H1 (cell line): ENCODE data around the gene DHPS. TPM values are rescaled to one million over a fixed set of nuclear protein-coding genes. Genes with fewer than 3 reads are reported as not detected.

Experiments
- CTCF ChIA-PET: fragments of 300-600 bp; sonication (Branson Sonifier 250); formaldehyde crosslinking; loops from one replicate; lab custom pipeline; 2021; ENCODE audit not compliant: partially characterized antibody; lab: Charles Lee
- POLR2A ChIA-PET: fragments of 300-600 bp; sonication (Branson Sonifier 250); formaldehyde crosslinking; loops from one replicate; lab custom pipeline; 2021; ENCODE audit warnings: inconsistent platforms; ENCODE audit not compliant: partially characterized antibody; lab: Charles Lee
- DNase-seq, 2 experiments: peaks; one replicate each; pipeline versions ENCODE4 v3.0.0 to v3.0.0-alpha.2; 2010 to 2022; ENCODE audit warnings: low spot score in 2 of 2, low read depth in 1 of 2, mixed read lengths in 1 of 2
- FAIRE-seq: peaks from 2 replicates; lab custom pipeline; 2011; peaks lifted over from hg19 to GRCh38; lab: Jason Lieb, UNC
- H2AFZ ChIP-seq: 2 replicates; pipeline ENCODE4 v1.8.1; 2012; ENCODE audit warnings: low read length, inconsistent platforms
- H2AK5ac ChIP-seq: 2 replicates; pipeline ENCODE4 v1.6.1; 2013; ENCODE audit warnings: low read depth, low read length
- H2BK120ac ChIP-seq: replicated peaks from 2 replicates; pipeline ENCODE3; 2013; ENCODE audit warnings: low read depth, low read length, inconsistent platforms
- H2BK12ac ChIP-seq: 2 replicates; pipeline ENCODE4 v1.6.1; 2013; ENCODE audit warnings: low read depth, low read length
- H2BK15ac ChIP-seq: 2 replicates; pipeline ENCODE4 v1.6.1; 2013; ENCODE audit warnings: low read length
- H2BK20ac ChIP-seq: 2 replicates; pipeline ENCODE4 v1.6.1; 2013; ENCODE audit warnings: low read length
- H2BK5ac ChIP-seq: 2 replicates; pipeline ENCODE4 v1.6.1; 2013; ENCODE audit warnings: low read depth, low read length
- H3K14ac ChIP-seq: 2 replicates; pipeline ENCODE4 v1.6.1; 2013; ENCODE audit warnings: inconsistent platforms; ENCODE audit not compliant: insufficient read length
- H3K18ac ChIP-seq: 2 replicates; pipeline ENCODE4 v1.6.1; 2013; ENCODE audit warnings: low read length; ENCODE audit errors: extremely low read depth
- H3K23ac ChIP-seq: 2 replicates; pipeline ENCODE4 v1.6.1; 2013; ENCODE audit warnings: inconsistent platforms; ENCODE audit not compliant: insufficient read length
- H3K23me2 ChIP-seq: 2 replicates; pipeline ENCODE4 v1.6.1; 2013; ENCODE audit warnings: low read depth, low read length
- H3K27ac ChIP-seq: 2 replicates; pipeline ENCODE4 v1.6.1; 2011; ENCODE audit warnings: low read depth, low read length, inconsistent platforms
- H3K27me3 ChIP-seq, 4 experiments: replicated peaks in 1 of 4; 1 replicate in 1 of 4; 2 replicates in 3 of 4; pipeline versions ENCODE4 v1.6.1 to v1.8.1; 2011 to 2013; ENCODE audit warnings: low read length in 3 of 4, mild to moderate bottlenecking in 3 of 4, inconsistent platforms in 2 of 4, mixed read lengths in 2 of 4, moderate library complexity in 1 of 4; ENCODE audit not compliant: control insufficient read depth in 3 of 4, insufficient read depth in 3 of 4; ENCODE audit errors: extremely low read depth in 1 of 4
- H3K36me3 ChIP-seq, 4 experiments: 2 replicates each; pipeline versions ENCODE4 v1.6.1 to v1.8.1; 2011 to 2013; ENCODE audit warnings: mild to moderate bottlenecking in 4 of 4, low read length in 3 of 4, moderate library complexity in 2 of 4, control low read depth in 1 of 4, inconsistent platforms in 1 of 4; ENCODE audit not compliant: insufficient read depth in 4 of 4, control insufficient read depth in 2 of 4
- H3K4ac ChIP-seq: replicated peaks from 2 replicates; pipeline ENCODE3; 2013; ENCODE audit warnings: low read length, low read depth, mixed read lengths, inconsistent platforms; ENCODE audit not compliant: insufficient read length
- H3K4me1 ChIP-seq, 4 experiments: replicated peaks in 1 of 4; 1 replicate in 1 of 4; 2 replicates in 3 of 4; pipeline versions ENCODE4 v1.6.1 to v1.8.1; 2011 to 2013; ENCODE audit warnings: low read length in 3 of 4, inconsistent platforms in 2 of 4, mixed read lengths in 1 of 4; ENCODE audit not compliant: insufficient read depth in 4 of 4, control insufficient read depth in 3 of 4
- H3K4me2 ChIP-seq, 2 experiments: 2 replicates each; pipeline versions ENCODE4 v1.6.1 to v1.8.1; 2011 to 2013; ENCODE audit warnings: low read depth in 2 of 2, low read length in 2 of 2, control low read depth in 1 of 2, inconsistent platforms in 1 of 2, mild to moderate bottlenecking in 1 of 2; ENCODE audit not compliant: insufficient read depth in 1 of 2
- H3K4me3 ChIP-seq, 4 experiments: fragments of 200-600, 300-600 bp in 1 of 4; sonication (generic), shearing (Covaris generic), sonication (Bioruptor Twin) in 1 of 4; 2 replicates each; pipeline versions ENCODE4 v1.5.1 to v1.8.1; 2011 to 2016; ENCODE audit warnings: low read length in 4 of 4, low read depth in 3 of 4, control low read depth in 2 of 4, inconsistent platforms in 2 of 4, mild to moderate bottlenecking in 2 of 4, mixed read lengths in 1 of 4, moderate library complexity in 1 of 4; ENCODE audit not compliant: insufficient read depth in 2 of 4; ENCODE audit errors: extremely low read depth in 1 of 4
- H3K56ac ChIP-seq: replicated peaks from 2 replicates; pipeline ENCODE3; 2013; ENCODE audit warnings: low read depth, mild to moderate bottlenecking, mixed read lengths, low read length, inconsistent platforms; ENCODE audit not compliant: insufficient read length
- H3K79me1 ChIP-seq: 2 replicates; pipeline ENCODE4 v1.6.1; 2013; ENCODE audit warnings: low read depth, low read length, control low read depth
- H3K79me2 ChIP-seq, 2 experiments: 2 replicates each; pipeline versions ENCODE4 v1.6.1 to v1.8.1; 2012 to 2013; ENCODE audit warnings: low read length in 2 of 2, mild to moderate bottlenecking in 2 of 2, inconsistent platforms in 1 of 2; ENCODE audit not compliant: insufficient read depth in 2 of 2, control insufficient read depth in 1 of 2
- H3K9ac ChIP-seq, 4 experiments: replicated peaks in 1 of 4; 1 replicate in 1 of 4; 2 replicates in 3 of 4; pipeline versions ENCODE4 v1.6.1 to v1.8.1; 2011 to 2013; ENCODE audit warnings: low read depth in 3 of 4, low read length in 3 of 4, control low read depth in 2 of 4, mild to moderate bottlenecking in 2 of 4, moderate library complexity in 2 of 4, inconsistent platforms in 1 of 4; ENCODE audit errors: extremely low read depth in 1 of 4
- H3K9me3 ChIP-seq, 2 experiments: 2 replicates each; pipeline versions ENCODE4 v1.6.1 to v1.8.1; 2012 to 2013; ENCODE audit warnings: mild to moderate bottlenecking in 2 of 2, moderate library complexity in 2 of 2, control low read depth in 1 of 2, inconsistent platforms in 1 of 2, low read depth in 1 of 2, low read length in 1 of 2, mixed read lengths in 1 of 2; ENCODE audit not compliant: insufficient read depth in 2 of 2
- H4K20me1 ChIP-seq, 2 experiments: replicated peaks in 1 of 2; 2 replicates each; pipeline versions ENCODE3 to v1.8.1; 2011 to 2013; ENCODE audit warnings: inconsistent platforms in 2 of 2, low read length in 2 of 2, mild to moderate bottlenecking in 1 of 2; ENCODE audit not compliant: insufficient read depth in 2 of 2, control insufficient read depth in 1 of 2
- H4K5ac ChIP-seq: 2 replicates; pipeline ENCODE4 v1.6.1; 2013; ENCODE audit warnings: low read length, low read depth, mixed read lengths, inconsistent platforms; ENCODE audit not compliant: insufficient read length
- H4K8ac ChIP-seq: 2 replicates; pipeline ENCODE4 v1.8.0; 2013; ENCODE audit warnings: mild to moderate bottlenecking, moderate library complexity, low read length, inconsistent platforms; ENCODE audit not compliant: insufficient read depth; ENCODE audit errors: extremely low read depth
- H4K91ac ChIP-seq: replicated peaks from 2 replicates; pipeline ENCODE3; 2013; ENCODE audit warnings: low read length, mixed read lengths, inconsistent platforms; ENCODE audit not compliant: insufficient read length
- WGBS, 2 experiments: shearing (Covaris generic) in 1 of 2; methylation state at CpG; one replicate each; pipeline versions ENCODE4 v1.1.6 to v1.1.7; 2013 to 2015; ENCODE audit warnings: low lambda C conversion rate in 2 of 2, mixed read lengths in 2 of 2, inconsistent platforms in 1 of 2, low coverage in 1 of 2, missing lambda C conversion rate in 1 of 2; ENCODE audit not compliant: insufficient replicate concordance in 2 of 2, insufficient coverage in 1 of 2, insufficient read length in 1 of 2; ENCODE audit errors: extremely low coverage in 1 of 2, missing lambda C conversion rate in 1 of 2; 5-methylcytosine and 5-hydroxymethylcytosine counted together
- polyA plus RNA-seq, 7 experiments: library from polyadenylated mRNA; depleted of rRNA in 3 of 7; stranded (reverse) in 5 of 7; unstranded in 2 of 7; fragments of >200 nt in 5 of 7; fragments of 200-250 nt in 2 of 7; gene quantifications; 1 replicate in 5 of 7; 2 replicates in 1 of 7; 4 replicates in 1 of 7; pipeline versions ENCODE4 v1.2.1 to v1.2.3, GENCODE V29; 2011 to 2013; ENCODE audit warnings: missing spikeins in 2 of 7, mixed read lengths in 2 of 7
- total RNA-seq: library from RNA; stranded (reverse); fragmentation: NEBNext Ultra II Directional; extraction: Animal tissue kit (Norgen Biotek cat#: 25700); gene quantifications from 2 replicates; pipeline ENCODE4 v1.2.1, GENCODE V29; 2021

DHPS gene
- total and polyA plus RNA-seq, 2 of the 8 experiments (the other 6 are each of a cell fraction or from before 2014, with no cell fraction given) = 86.6 to 99.6 TPM

- no peak overlapping the region for H4K5ac ChIP-seq
- peaks cover 10 to 28% (median 15%) of the 10 kb centered on the region in 4 experiments for H3K36me3 ChIP-seq
- no peaks in the 10 kb centered on the region for H3K9me3 ChIP-seq
- FAIRE-seq (no peak), DNase-seq (no peak)
- H2BK12ac ChIP-seq = no peak overlapping the region
- H3K4me2 ChIP-seq = no peak overlapping the region
- H3K14ac ChIP-seq = no peak overlapping the region
- CTCF ChIA-PET = interaction anchor here (0.6 to 1.9 kb wide), 4 partner anchors 9 to 47 kb away, joined by 3 to 9 read pairs (median 4); no protein-coding TSS in a partner anchor
- 98% methylated on average over 2 of the region's 2 CpGs; no CpG with 5 or more reads in 1 of the 2 experiments for WGBS, 2 experiments
- H4K20me1 ChIP-seq = peaks cover 4 to 12% of the 10 kb centered on the region in 2 experiments
- no peak overlapping the region for H3K4me3 ChIP-seq
- peaks cover 9% of the 10 kb centered on the region; the same call in 1 of the 2 replicates for H3K79me1 ChIP-seq
- H3K27ac ChIP-seq = no peak overlapping the region
- H3K18ac ChIP-seq = no peak overlapping the region
- no peak overlapping the region for H2AK5ac ChIP-seq
- no peak overlapping the region for H2BK120ac ChIP-seq
- H4K91ac ChIP-seq = no peak overlapping the region
- H3K9ac ChIP-seq = no peak overlapping the region
- H4K8ac ChIP-seq = no peak overlapping the region
- H3K4me1 ChIP-seq = no peaks in the 10 kb centered on the region; a peak in 2 of 7 replicates
- H2AFZ ChIP-seq = no peak overlapping the region
- H3K27me3 ChIP-seq = no peaks in the 10 kb centered on the region
- H3K79me2 ChIP-seq = peaks cover 4 to 27% of the 10 kb centered on the region in 2 experiments
- no peak overlapping the region for H2BK15ac ChIP-seq
- no peak overlapping the region for H3K23ac ChIP-seq
- H2BK5ac ChIP-seq = no peak overlapping the region
- H2BK20ac ChIP-seq = no peak overlapping the region
- POLR2A ChIA-PET = interaction anchor here (0.7 to 2.1 kb wide), 9 partner anchors 10 to 65 kb away, joined by 3 to 11 read pairs (median 4); partner anchors contain the start of gene GET3
- H3K56ac ChIP-seq = no peak overlapping the region
- no peak overlapping the region for H3K4ac ChIP-seq
- peaks cover 5% of the 10 kb centered on the region; the same call in 1 of the 2 replicates for H3K23me2 ChIP-seq
Measured at GRCh38 chr19:12726988-12727316, 45.3 kb upstream of the DHPS start.
